GM21381 (cell line): ENCODE results near the gene RHEB.
A peak's percentile ranks its signal among the peaks of the same experiment; 100 is the strongest.

Experiments used
- ATAC-seq: cut with Tn5 transposase; IDR thresholded peaks from one replicate; pipeline ENCODE4 v1.9.1; 2021; ENCODE audit warnings: mild to moderate bottlenecking, moderate library complexity; ENCODE audit not compliant: unreplicated experiment

Gene RHEB

GRCh38 chr7:151434549-151434948 is 85.1 kb downstream of the RHEB start:
- no peak for ATAC-seq

GRCh38 chr7:151433721-151434400 is 85.8 kb downstream of the RHEB start:
- no peak for ATAC-seq

- ATAC-seq: peak; percentile 73
Measured at GRCh38 chr7:151432658-151433521, 86.8 kb downstream of the RHEB start.

GRCh38 chr7:151431768-151432311 is 87.9 kb downstream of the RHEB start:
- no peak for ATAC-seq

GRCh38 chr7:151431281-151431767 is 88.4 kb downstream of the RHEB start:
- no peak for ATAC-seq

DNA sequence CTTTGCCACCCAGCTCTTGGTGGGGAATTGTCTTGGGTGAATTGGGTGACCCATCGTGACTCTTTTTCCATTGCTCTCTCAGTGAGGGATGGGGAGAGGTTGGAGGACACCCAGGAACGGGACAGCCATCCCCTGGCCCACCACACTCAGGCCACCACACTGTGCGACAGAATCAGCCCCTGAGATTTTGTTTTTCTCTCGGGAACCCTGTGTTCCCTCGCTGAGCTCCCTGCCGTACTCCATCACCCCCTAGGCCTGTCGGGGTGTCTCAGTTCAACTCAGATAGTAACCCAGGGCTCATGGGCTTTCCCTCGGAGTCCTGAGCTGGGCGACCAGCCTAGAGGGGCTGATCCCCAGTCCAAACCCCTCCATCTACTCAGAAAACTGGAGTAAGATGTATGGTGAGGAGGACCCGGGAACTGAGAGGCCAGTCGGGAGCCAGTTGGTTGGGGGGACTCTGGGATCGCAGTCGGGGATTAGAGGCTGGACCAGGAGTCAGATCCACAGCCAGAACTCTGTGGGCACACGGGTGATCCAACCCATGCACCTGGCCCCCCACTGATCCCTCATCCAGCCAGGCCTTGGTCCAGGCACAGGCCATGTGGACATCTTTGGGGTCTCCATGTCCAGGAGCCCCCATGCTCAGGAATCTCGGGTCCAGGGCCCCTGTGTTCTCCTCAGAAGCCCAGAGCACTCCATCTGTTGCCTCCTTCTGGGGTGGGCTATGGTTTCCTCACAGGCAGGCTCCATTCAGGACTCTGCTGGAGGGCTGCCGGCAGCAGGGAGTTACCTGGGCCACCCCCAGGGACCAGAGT is 89.1 kb downstream of the RHEB start:
- no peak for ATAC-seq

DNA sequence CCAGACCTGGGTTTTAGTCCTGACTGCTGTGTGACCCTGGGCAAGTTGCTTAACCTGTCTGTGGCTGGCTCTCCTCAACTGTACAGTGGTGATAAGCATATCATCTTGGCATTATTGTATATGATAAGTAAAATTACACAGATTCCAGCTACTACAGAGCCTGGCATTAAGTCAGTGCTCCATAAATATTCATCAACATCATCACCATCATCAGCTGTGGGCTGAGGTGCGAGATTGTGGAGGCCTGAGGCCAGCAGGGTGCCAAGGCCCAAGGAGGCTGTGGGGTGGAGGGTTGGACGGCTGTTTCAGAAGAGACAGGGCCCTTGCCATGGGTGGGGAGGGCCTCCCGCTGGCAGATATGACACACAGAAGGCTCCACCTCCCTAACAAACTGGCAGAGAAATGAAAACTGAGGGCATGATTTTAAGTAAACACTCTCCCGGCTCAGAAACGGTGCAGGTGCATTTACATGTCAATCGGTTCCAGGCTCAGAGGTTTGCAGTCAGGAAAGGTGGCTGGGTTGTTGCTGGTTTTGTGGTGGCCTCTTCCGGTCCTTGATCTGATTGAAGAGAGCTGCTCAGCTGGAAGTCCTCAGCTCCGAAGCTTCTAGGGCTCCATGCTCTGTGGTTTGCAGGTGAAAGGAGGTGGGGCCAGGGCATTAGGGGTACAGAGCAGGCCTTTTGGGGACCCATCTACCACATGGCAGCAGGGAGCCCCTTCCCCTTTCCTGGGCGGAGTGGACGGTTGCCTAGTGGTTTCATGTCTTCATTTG is 89.9 kb downstream of the RHEB start:
- ATAC-seq: no peak

- ATAC-seq: no peak
Measured at GRCh38 chr7:151429237-151429559, 90.5 kb downstream of the RHEB start.

DNA sequence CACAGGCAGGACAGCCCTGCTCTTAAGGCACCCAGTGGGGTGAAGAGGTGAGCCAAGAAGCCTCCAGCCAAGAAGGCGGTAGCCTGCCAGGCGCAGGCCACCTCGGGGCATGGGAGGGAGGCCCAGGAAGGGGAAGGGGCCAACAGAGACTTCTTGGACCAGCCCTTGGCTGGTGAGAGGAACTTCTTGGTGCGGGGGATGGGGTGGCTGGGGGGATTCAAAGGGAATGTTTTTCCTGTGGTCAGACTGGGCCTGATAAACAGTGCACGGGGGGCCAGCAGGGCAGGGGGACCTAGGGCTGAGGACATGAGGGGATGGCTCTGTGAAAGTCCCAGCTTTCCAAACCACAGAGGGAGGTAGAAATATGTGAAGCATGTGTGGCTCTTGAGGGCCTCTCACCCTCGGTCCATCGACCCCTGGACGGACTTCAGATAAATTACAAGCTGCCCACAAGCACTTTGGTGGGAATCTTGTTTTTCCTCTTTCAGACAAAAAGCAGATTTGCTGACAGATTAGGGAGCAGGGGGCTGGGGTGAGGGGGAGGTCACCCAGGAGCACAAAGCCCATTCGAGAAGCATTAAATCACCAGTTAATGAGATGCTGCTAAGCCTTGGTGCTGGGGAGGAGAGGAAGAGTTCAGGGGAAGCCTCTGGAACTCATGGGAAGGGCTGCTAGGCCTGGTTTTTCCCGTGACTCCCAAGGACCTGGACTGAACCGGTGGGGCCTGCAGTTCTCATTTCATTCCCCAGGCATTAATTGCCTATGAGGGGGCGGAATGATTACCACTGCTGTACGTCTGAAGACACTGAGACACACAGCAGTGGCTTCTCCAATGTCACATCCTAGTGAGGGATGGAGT is 91.1 kb downstream of the RHEB start:
- ATAC-seq: no peak

GRCh38 chr7:151427705-151428377 is 91.9 kb downstream of the RHEB start:
- no peak for ATAC-seq

DNA sequence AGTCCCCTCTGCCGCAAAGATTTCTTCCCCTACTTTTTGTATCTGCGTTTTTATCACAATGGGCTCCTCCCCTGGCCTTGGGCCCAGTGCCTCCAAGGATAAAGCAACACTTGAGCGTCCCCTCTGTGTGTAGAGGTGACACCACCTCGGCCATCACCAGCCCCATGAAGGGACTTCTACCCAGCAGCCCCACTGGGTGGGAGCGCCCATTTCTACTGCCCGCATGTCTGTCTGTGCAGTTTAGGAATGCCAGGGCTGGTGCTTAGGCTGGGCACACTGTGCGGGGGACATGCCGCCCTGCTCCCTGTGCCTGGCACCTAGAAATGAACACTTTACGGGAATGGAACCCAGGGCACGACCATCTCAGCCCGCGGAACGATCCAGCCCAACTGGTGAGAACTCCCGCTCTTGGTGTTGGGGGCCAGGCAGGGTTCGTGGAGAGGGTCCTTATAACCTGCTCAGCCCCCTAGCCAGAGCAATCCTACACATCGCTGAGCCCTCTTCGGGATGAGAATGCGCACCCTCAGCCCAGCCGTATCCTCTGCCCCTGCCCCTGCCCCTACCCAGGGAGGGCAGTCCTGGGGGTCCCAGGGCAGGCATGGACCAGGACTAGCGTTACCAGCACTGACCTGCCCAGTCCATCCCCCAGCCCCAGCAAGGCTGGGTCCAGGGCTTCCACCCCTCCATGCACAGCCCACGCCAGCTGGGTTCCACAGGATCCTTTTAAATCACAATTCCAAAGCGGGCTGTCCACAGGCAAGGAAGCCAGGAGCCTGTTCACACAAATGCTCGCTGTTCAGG is 92.6 kb downstream of the RHEB start:
- ATAC-seq: no peak

GRCh38 chr7:151426441-151426903 is 93.2 kb downstream of the RHEB start:
- no peak for ATAC-seq

GRCh38 chr7:151425670-151426440 is 93.8 kb downstream of the RHEB start:
- ATAC-seq: no peak

- no peak for ATAC-seq
Measured at GRCh38 chr7:151424799-151425198, 94.9 kb downstream of the RHEB start.

GRCh38 chr7:151423936-151424335 is 95.8 kb downstream of the RHEB start:
- ATAC-seq: no peak

DNA sequence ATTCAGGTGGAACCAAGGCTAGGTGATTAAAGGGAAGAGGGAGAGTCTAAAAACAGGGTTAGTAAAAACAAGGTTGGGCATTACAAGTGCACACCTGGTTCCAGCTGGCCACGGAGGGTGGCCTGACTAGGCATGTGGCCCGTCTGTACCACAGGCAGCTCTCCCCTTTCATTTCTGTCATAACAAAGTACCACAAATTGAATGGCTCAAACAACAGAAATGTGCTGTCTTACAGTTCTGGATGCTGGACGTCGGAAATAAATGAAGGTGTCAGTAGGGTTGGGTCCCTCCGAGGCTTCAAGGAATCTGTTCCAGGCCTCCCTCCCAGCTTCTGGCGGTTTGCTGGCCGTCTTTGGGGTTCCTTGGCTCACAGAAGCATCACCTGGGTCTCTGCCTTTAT is 96.5 kb downstream of the RHEB start:
- no peak for ATAC-seq

DNA sequence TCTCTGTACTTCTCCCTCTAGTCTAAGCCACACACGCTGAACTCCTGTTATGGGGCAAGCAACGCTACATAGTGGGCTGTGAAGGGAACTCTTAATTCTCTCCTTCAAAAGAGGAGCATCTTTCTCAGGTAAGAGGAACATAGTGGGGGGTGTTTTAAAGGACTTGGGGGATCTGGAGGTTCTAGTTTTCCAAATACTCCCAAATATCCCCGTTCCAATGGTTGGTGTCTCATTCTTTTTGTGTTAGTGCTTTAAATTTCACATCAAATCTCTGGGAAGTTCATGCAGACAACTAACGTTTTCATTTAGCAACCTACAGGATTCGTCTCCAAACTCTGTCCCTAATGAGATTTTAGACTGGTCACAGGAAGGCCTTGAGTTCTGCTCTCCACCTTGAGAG is 97.5 kb downstream of the RHEB start:
- ATAC-seq: no peak
